ENCODE measurements around the gene FEZ2. TPM values are rescaled to one million over a fixed set of nuclear protein-coding genes. Genes with fewer than 3 reads are reported as not detected.

Gene FEZ2
- total and polyA plus RNA-seq, 2 of the 13 experiments (the other 11 are each of a cell fraction or from before 2014, with no cell fraction given) = 42.5 to 59.1 TPM

- TF ChIP-seq ZNF260 (CRISPR knock-in tag; IDR thresholded peaks at IDR 0.05; ENCODE audit: borderline replicate concordance, low read depth) (no peak), FOSL2 (CRISPR knock-in tag; IDR thresholded peaks at IDR 0.05) (peak; percentile 57), XRCC5 (optimal IDR thresholded peaks at IDR 0.05; ENCODE audit: low read length) (no peak), THYN1 (CRISPR knock-in tag; IDR thresholded peaks at IDR 0.05; ENCODE audit: borderline replicate concordance, low read depth) (no peak), ISL2 (CRISPR knock-in tag; IDR thresholded peaks at IDR 0.05) (no peak), ATF4 (CRISPR knock-in tag; IDR thresholded peaks at IDR 0.05) (peak in 1 of 2 experiments; percentile 38; a peak in 1 of 4 replicates), PCBP1 (IDR thresholded peaks at IDR 0.05; ENCODE audit: borderline replicate concordance, low read depth, low read length) (no peak), ZNF768 (CRISPR knock-in tag; IDR thresholded peaks at IDR 0.05) (no peak), NFYB (CRISPR knock-in tag; IDR thresholded peaks at IDR 0.05) (no peak), ZNF781 (CRISPR knock-in tag; IDR thresholded peaks at IDR 0.05; ENCODE audit: borderline replicate concordance, not compliant biosample characterization) (no peak), AKAP8 (CRISPR knock-in tag; IDR thresholded peaks at IDR 0.05) (no peak), ZNF256 (CRISPR knock-in tag; conservative IDR thresholded peaks at IDR 0.05) (no peak), KDM5B (CRISPR knock-in tag; IDR thresholded peaks at IDR 0.05; ENCODE audit: borderline replicate concordance) (no peak), STAT6 (CRISPR knock-in tag; IDR thresholded peaks at IDR 0.05; ENCODE audit: borderline replicate concordance) (no peak), YEATS2 (CRISPR knock-in tag; IDR thresholded peaks at IDR 0.05; ENCODE audit: borderline replicate concordance) (no peak), MLXIP (CRISPR knock-in tag; IDR thresholded peaks at IDR 0.05; ENCODE audit: borderline replicate concordance) (no peak), ATF7-NPFF (CRISPR knock-in tag; IDR thresholded peaks at IDR 0.05; ENCODE audit: low read depth) (no peak), ZNF253 (CRISPR knock-in tag; IDR thresholded peaks at IDR 0.05; ENCODE audit: borderline replicate concordance) (no peak), RBFOX2 (IDR thresholded peaks at IDR 0.05; ENCODE audit: low read depth, low read length) (no peak), ZNF333 (CRISPR knock-in tag; IDR thresholded peaks at IDR 0.05; ENCODE audit: borderline replicate concordance) (no peak), CCAR2 (optimal IDR thresholded peaks at IDR 0.05; ENCODE audit: low read depth, low read length) (no peak), PHF20 (CRISPR knock-in tag; IDR thresholded peaks at IDR 0.05) (no peak), ZZZ3 (CRISPR knock-in tag; IDR thresholded peaks at IDR 0.05; ENCODE audit: borderline replicate concordance) (no peak), POLR2G (IDR thresholded peaks at IDR 0.05; ENCODE audit: low read depth, low read length) (no peak), ZNF225 (CRISPR knock-in tag; IDR thresholded peaks at IDR 0.05) (no peak)
Measured at GRCh38 chr2:36562973-36563532, 34.9 kb downstream of the FEZ2 start (continued).
